ENCODE data around the gene PSKH1.

The PSKH1 gene

GRCh38 chr16:67948015-67948414, 55.0 kb downstream of the PSKH1 start:
- Histone ChIP-seq H2BK5ac (ENCODE audit: low read depth, low read length, poor library complexity, severe bottlenecking) (no peak overlapping the region), H3K18ac (ENCODE audit: low read depth in 1 of 2, low read length in 2 of 2) (no peak overlapping the region), H3K27me3 (ENCODE audit: control insufficient read depth in 1 of 2, insufficient read depth in 1 of 2, low read length in 2 of 2) (no peaks in the 10 kb centered on the region), H2BK15ac (ENCODE audit: low read depth, poor library complexity, severe bottlenecking) (no peak overlapping the region), H4K8ac (ENCODE audit: low read length) (no peak overlapping the region), H3K9me3 (ENCODE audit: control insufficient read depth, low read length) (no peaks in the 10 kb centered on the region), H2BK12ac (ENCODE audit: low read length in 2 of 2) (no peak overlapping the region), H2AK5ac (ENCODE audit: low read length, severe bottlenecking) (no peak overlapping the region), H3K4me3 (ENCODE audit: insufficient read depth in 1 of 2, low read depth in 1 of 2, low read length in 2 of 2) (no peak overlapping the region), H3K4ac (ENCODE audit: low read depth in 1 of 2, low read length in 2 of 2) (no peak overlapping the region), H3K27ac (ENCODE audit: low read length, poor library complexity, severe bottlenecking) (no peak overlapping the region), H3K4me1 (ENCODE audit: control insufficient read depth, insufficient read depth, low read depth, low read length) (peaks cover 16% of the 10 kb centered on the region), H3K79me1 (replicated peaks; ENCODE audit: low read length, poor library complexity, severe bottlenecking) (peaks cover 55% of the 10 kb centered on the region), H3K36me3 (ENCODE audit: control insufficient read depth in 1 of 2, insufficient read depth in 2 of 2, low read depth in 1 of 2, low read length in 2 of 2) (peaks cover 89 to 99% of the 10 kb centered on the region in 2 experiments), H3K14ac (ENCODE audit: low read length in 2 of 2) (no peak overlapping the region), H4K91ac (ENCODE audit: low read length) (no peak overlapping the region), H3K23ac (ENCODE audit: low read length in 2 of 2) (no peak overlapping the region), H2BK120ac (ENCODE audit: low read depth, low read length) (no peak overlapping the region), H2AFZ (ENCODE audit: low read depth, low read length) (no peak overlapping the region), H3K4me2 (ENCODE audit: low read length, poor library complexity, severe bottlenecking) (no peak overlapping the region), H3K9ac (ENCODE audit: low read length) (no peak overlapping the region)
- no peak for DNase-seq
- 98% methylated on average over 15 of the region's 15 CpGs for WGBS

- peaks cover 6% of the 10 kb centered on the region for H3K4me1 ChIP-seq (ENCODE audit: control insufficient read depth, insufficient read depth, low read depth, low read length)
- H2AFZ ChIP-seq (ENCODE audit: low read depth, low read length): no peak overlapping the region
- no peak overlapping the region for H2BK5ac ChIP-seq (ENCODE audit: low read depth, low read length, poor library complexity, severe bottlenecking)
- no peak overlapping the region for H2BK12ac ChIP-seq (ENCODE audit: low read length in 2 of 2)
- H4K91ac ChIP-seq (ENCODE audit: low read length): peak overlapping the region; percentile 21
- H3K4me2 ChIP-seq (ENCODE audit: low read length, poor library complexity, severe bottlenecking): no peak overlapping the region
- H3K4me3 ChIP-seq (ENCODE audit: insufficient read depth in 1 of 2, low read depth in 1 of 2, low read length in 2 of 2): no peak overlapping the region
- no peaks in the 10 kb centered on the region for H3K27me3 ChIP-seq (ENCODE audit: control insufficient read depth in 1 of 2, insufficient read depth in 1 of 2, low read length in 2 of 2)
- H2BK15ac ChIP-seq (ENCODE audit: low read depth, poor library complexity, severe bottlenecking): no peak overlapping the region
- no peak overlapping the region for H3K4ac ChIP-seq (ENCODE audit: low read depth in 1 of 2, low read length in 2 of 2)
- peaks cover 93% of the 10 kb centered on the region in 2 experiments for H3K36me3 ChIP-seq (ENCODE audit: control insufficient read depth in 1 of 2, insufficient read depth in 2 of 2, low read depth in 1 of 2, low read length in 2 of 2)
- DNase-seq: no peak
- no peak overlapping the region for H3K27ac ChIP-seq (ENCODE audit: low read length, poor library complexity, severe bottlenecking)
- no peak overlapping the region for H3K18ac ChIP-seq (ENCODE audit: low read depth in 1 of 2, low read length in 2 of 2)
- no peak overlapping the region for H3K9ac ChIP-seq (ENCODE audit: low read length)
- no peak overlapping the region for H3K14ac ChIP-seq (ENCODE audit: low read length in 2 of 2)
- no peak overlapping the region for H4K8ac ChIP-seq (ENCODE audit: low read length)
- 97% methylated on average over 11 of the region's 11 CpGs for WGBS
- no peak overlapping the region for H3K23ac ChIP-seq (ENCODE audit: low read length in 2 of 2)
- H3K9me3 ChIP-seq (ENCODE audit: control insufficient read depth, low read length): no peaks in the 10 kb centered on the region
- H2AK5ac ChIP-seq (ENCODE audit: low read length, severe bottlenecking): no peak overlapping the region
- peaks cover 59% of the 10 kb centered on the region for H3K79me1 ChIP-seq (replicated peaks; ENCODE audit: low read length, poor library complexity, severe bottlenecking)
- no peak overlapping the region for H2BK120ac ChIP-seq (ENCODE audit: low read depth, low read length)
Measured at GRCh38 chr16:67949645-67950044, 56.6 kb downstream of the PSKH1 start.

- H3K9me3 ChIP-seq (ENCODE audit: control insufficient read depth, low read length): no peaks in the 10 kb centered on the region
- WGBS: 100% methylated on average over 10 of the region's 16 CpGs
- peaks cover 63% of the 10 kb centered on the region for H3K79me1 ChIP-seq (replicated peaks; ENCODE audit: low read length, poor library complexity, severe bottlenecking)
- H4K91ac ChIP-seq (ENCODE audit: low read length): no peak overlapping the region
- H2BK5ac ChIP-seq (ENCODE audit: low read depth, low read length, poor library complexity, severe bottlenecking): no peak overlapping the region
- H3K4me2 ChIP-seq (ENCODE audit: low read length, poor library complexity, severe bottlenecking): no peak overlapping the region
- H2BK120ac ChIP-seq (ENCODE audit: low read depth, low read length): no peak overlapping the region
- no peak overlapping the region for H3K9ac ChIP-seq (ENCODE audit: low read length)
- no peak overlapping the region for H3K23ac ChIP-seq (ENCODE audit: low read length in 2 of 2)
- H3K4me3 ChIP-seq (ENCODE audit: insufficient read depth in 1 of 2, low read depth in 1 of 2, low read length in 2 of 2): no peak overlapping the region
- no peak overlapping the region for H4K8ac ChIP-seq (ENCODE audit: low read length)
- H3K27ac ChIP-seq (ENCODE audit: low read length, poor library complexity, severe bottlenecking): no peak overlapping the region
- peaks cover 5% of the 10 kb centered on the region for H3K4me1 ChIP-seq (ENCODE audit: control insufficient read depth, insufficient read depth, low read depth, low read length)
- peaks cover 93% of the 10 kb centered on the region in 2 experiments for H3K36me3 ChIP-seq (ENCODE audit: control insufficient read depth in 1 of 2, insufficient read depth in 2 of 2, low read depth in 1 of 2, low read length in 2 of 2)
- no peak overlapping the region for H3K18ac ChIP-seq (ENCODE audit: low read depth in 1 of 2, low read length in 2 of 2)
- H3K27me3 ChIP-seq (ENCODE audit: control insufficient read depth in 1 of 2, insufficient read depth in 1 of 2, low read length in 2 of 2): no peaks in the 10 kb centered on the region
- no peak overlapping the region for H3K14ac ChIP-seq (ENCODE audit: low read length in 2 of 2)
- no peak overlapping the region for H2BK12ac ChIP-seq (ENCODE audit: low read length in 2 of 2)
- no peak overlapping the region for H2AFZ ChIP-seq (ENCODE audit: low read depth, low read length)
- no peak overlapping the region for H2AK5ac ChIP-seq (ENCODE audit: low read length, severe bottlenecking)
- DNase-seq: no peak
- H2BK15ac ChIP-seq (ENCODE audit: low read depth, poor library complexity, severe bottlenecking): no peak overlapping the region
- H3K4ac ChIP-seq (ENCODE audit: low read depth in 1 of 2, low read length in 2 of 2): no peak overlapping the region
Measured at GRCh38 chr16:67950335-67950843, 57.3 kb downstream of the PSKH1 start.

- Histone ChIP-seq H3K9me3 (ENCODE audit: control insufficient read depth, low read length) (no peaks in the 10 kb centered on the region), H4K91ac (ENCODE audit: low read length) (no peak overlapping the region), H2BK12ac (ENCODE audit: low read length in 2 of 2) (no peak overlapping the region), H3K36me3 (ENCODE audit: control insufficient read depth in 1 of 2, insufficient read depth in 2 of 2, low read depth in 1 of 2, low read length in 2 of 2) (peaks cover 85 to 87% of the 10 kb centered on the region in 2 experiments), H3K9ac (ENCODE audit: low read length) (no peak overlapping the region), H3K4me2 (ENCODE audit: low read length, poor library complexity, severe bottlenecking) (no peak overlapping the region), H3K4me3 (ENCODE audit: insufficient read depth in 1 of 2, low read depth in 1 of 2, low read length in 2 of 2) (no peak overlapping the region), H4K8ac (ENCODE audit: low read length) (no peak overlapping the region), H3K4ac (ENCODE audit: low read depth in 1 of 2, low read length in 2 of 2) (no peak overlapping the region), H3K18ac (ENCODE audit: low read depth in 1 of 2, low read length in 2 of 2) (no peak overlapping the region), H3K23ac (ENCODE audit: low read length in 2 of 2) (no peak overlapping the region), H3K14ac (ENCODE audit: low read length in 2 of 2) (no peak overlapping the region), H3K79me1 (replicated peaks; ENCODE audit: low read length, poor library complexity, severe bottlenecking) (peaks cover 57% of the 10 kb centered on the region), H3K4me1 (ENCODE audit: control insufficient read depth, insufficient read depth, low read depth, low read length) (peaks cover 2% of the 10 kb centered on the region), H2BK15ac (ENCODE audit: low read depth, poor library complexity, severe bottlenecking) (no peak overlapping the region), H3K27me3 (ENCODE audit: control insufficient read depth in 1 of 2, insufficient read depth in 1 of 2, low read length in 2 of 2) (no peaks in the 10 kb centered on the region), H2AK5ac (ENCODE audit: low read length, severe bottlenecking) (no peak overlapping the region), H2AFZ (ENCODE audit: low read depth, low read length) (no peak overlapping the region), H2BK120ac (ENCODE audit: low read depth, low read length) (no peak overlapping the region), H3K27ac (ENCODE audit: low read length, poor library complexity, severe bottlenecking) (no peak overlapping the region), H2BK5ac (ENCODE audit: low read depth, low read length, poor library complexity, severe bottlenecking) (no peak overlapping the region)
- WGBS: 94% methylated on average over 12 of the region's 12 CpGs
- DNase-seq: no peak
Measured at GRCh38 chr16:67951485-67951884, 58.4 kb downstream of the PSKH1 start.
